Measurements from ENCODE around the gene BSCL2. TPM values are rescaled to one million over a fixed set of nuclear protein-coding genes. Genes with fewer than 3 reads are reported as not detected.
A peak's percentile ranks its signal among the peaks of the same experiment; 100 is the strongest.
"Not testable (repeated sequence)": the region's sequence is repeated elsewhere in the genome, so short reads cannot be mapped to it uniquely, and the experiment has no call there.

BSCL2 gene
- total and polyA plus RNA-seq, 7 donors = 17.0 to 174 (median 45.4) TPM

DNA sequence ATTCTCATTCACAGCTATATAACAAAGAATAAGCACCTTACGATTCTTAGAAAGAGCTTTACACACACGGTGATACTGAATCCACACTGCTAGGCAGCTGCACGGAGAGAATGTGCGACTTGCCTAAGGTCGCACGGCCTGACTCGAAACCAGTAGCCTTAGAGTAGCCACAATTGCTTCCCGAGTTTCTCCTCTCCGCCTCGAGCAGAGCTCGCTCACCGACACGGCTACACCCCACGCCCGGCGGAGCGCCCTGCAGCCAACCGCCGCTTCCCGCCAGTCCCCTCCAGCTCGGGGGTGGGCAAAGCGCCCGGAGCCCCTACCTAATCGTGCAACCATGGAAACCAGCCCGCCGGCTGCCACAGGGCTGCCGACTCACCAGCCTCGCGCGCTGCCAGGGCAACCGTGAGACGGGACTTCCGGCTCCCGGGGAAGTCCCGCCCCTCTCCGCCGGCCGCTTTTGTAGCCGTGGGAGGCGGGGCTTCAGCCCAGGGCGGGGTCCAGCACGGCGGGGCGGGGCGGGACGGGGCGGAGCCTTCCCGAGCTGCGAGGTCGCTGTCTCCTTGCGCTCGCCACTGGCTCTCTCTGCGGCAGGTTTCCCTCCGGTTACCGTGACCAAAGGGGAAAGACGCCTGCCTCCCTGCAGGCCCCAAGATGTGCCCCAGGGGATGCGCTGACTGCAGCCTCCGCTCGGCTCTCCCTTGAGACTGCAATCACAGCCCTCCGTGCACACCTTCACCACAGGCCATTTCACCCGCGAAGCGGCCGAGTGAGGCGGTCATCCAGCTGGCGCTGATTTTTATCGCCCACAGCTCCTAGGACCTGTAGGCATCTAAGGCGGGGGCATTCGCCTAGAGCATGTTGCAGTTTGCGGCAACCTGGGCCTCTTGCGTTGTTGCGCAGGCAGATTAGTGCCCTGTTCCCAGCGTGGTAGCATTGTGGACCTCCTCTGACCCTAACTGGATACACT lies 1.1 kb downstream of the BSCL2 start:
- Histone ChIP-seq H3K4me3 (peak overlapping the region; percentile 85), H3K27me3 (ENCODE audit: insufficient read depth in 3 of 3, low read length in 2 of 3) (no peaks in the 10 kb centered on the region), H3K4me1 (peaks cover 47% of the 10 kb centered on the region), H3K27ac (peak overlapping the region; percentile 83), H3K9me3 (no peaks in the 10 kb centered on the region), H3K36me3 (ENCODE audit: insufficient read depth in 1 of 2, low read depth in 1 of 2) (peaks cover 0 to 30% of the 10 kb centered on the region in 2 donors)
- ATAC-seq (peak; percentile 85 to 90 (median 88)), DNase-seq (peak; percentile 96 to 98)
- intact Hi-C loops (cut with DNase I) = no loop called here
- 3 to 6% (median 5%) methylated on average over 41 to 73 of the region's 73 CpGs for WGBS, 3 donors
- TF ChIP-seq, protein P1, sequence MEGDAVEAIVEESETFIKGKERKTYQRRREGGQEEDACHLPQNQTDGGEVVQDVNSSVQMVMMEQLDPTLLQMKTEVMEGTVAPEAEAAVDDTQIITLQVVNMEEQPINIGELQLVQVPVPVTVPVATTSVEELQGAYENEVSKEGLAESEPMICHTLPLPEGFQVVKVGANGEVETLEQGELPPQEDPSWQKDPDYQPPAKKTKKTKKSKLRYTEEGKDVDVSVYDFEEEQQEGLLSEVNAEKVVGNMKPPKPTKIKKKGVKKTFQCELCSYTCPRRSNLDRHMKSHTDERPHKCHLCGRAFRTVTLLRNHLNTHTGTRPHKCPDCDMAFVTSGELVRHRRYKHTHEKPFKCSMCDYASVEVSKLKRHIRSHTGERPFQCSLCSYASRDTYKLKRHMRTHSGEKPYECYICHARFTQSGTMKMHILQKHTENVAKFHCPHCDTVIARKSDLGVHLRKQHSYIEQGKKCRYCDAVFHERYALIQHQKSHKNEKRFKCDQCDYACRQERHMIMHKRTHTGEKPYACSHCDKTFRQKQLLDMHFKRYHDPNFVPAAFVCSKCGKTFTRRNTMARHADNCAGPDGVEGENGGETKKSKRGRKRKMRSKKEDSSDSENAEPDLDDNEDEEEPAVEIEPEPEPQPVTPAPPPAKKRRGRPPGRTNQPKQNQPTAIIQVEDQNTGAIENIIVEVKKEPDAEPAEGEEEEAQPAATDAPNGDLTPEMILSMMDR (IDR thresholded peaks at IDR 0.05) = no peak

DNA sequence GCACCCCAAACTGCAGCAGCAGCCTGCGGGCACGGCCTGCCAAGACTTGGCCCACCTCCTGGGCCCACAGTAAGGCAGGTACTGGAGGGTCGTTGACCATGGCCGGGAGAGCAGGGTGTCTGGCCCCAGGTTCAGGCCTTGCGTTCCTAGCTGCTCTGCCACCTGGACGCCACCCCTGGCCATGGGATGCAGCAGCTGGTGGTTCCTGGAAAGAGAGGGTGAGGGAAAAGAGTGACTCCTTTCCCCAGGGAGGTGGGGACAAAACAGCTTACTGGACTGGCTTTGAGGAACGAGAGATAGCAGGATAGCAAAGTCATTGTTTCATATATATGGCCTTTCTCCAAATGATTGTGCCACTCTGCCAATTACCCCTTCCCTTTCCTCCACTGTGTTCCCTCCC lies 1.8 kb downstream of the BSCL2 start:
- Histone ChIP-seq H3K36me3 (ENCODE audit: insufficient read depth in 1 of 2, low read depth in 1 of 2) (peaks cover 0 to 30% of the 10 kb centered on the region in 2 donors), H3K4me1 (peaks cover 44% of the 10 kb centered on the region), H3K27me3 (ENCODE audit: insufficient read depth in 3 of 3, low read length in 2 of 3) (no peaks in the 10 kb centered on the region), H3K4me3 (peak overlapping the region; percentile 85), H3K27ac (peak overlapping the region; percentile 83), H3K9me3 (no peaks in the 10 kb centered on the region)
- no peak for ATAC-seq
- DNase-seq = no peak
- WGBS, 3 donors = 26 to 39% (median 33%) methylated on average over 7 of the region's 7 CpGs
- intact Hi-C loops (cut with DNase I) = no loop called here
- TF ChIP-seq, protein P1 (IDR thresholded peaks at IDR 0.05) = no peak

DNA sequence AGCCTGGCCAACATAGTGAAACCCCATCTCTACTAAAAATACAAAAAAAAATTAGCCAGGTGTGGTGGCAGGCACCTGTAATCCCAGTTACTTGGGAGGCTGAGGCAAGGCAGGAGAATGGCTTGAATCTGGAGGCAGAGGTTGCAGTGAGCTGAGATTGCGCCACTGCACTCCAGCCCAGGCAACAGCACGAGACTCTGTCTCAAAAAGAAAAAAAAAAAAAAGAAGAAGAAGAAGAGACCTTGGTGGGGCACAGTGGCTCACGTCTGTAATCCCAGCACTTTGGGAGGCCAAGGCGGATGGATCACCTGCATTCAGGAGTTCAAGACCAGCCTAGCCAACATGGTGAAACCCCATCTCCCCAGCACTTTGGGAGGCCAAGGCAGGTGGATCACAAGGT lies 3.3 kb downstream of the BSCL2 start:
- DNase-seq; H3K9me3 ChIP-seq; H3K27me3 ChIP-seq (ENCODE audit: insufficient read depth in 3 of 3, low read length in 2 of 3); ATAC-seq; H3K4me3 ChIP-seq; H3K27ac ChIP-seq; intact Hi-C loops (cut with DNase I): not testable (repeated sequence)
- 82 to 94% (median 93%) methylated on average over 4 of the region's 4 CpGs for WGBS, 3 donors
- Histone ChIP-seq H3K4me1 (peaks cover 38% of the 10 kb centered on the region), H3K36me3 (ENCODE audit: insufficient read depth in 1 of 2, low read depth in 1 of 2) (peaks cover 0 to 32% of the 10 kb centered on the region in 2 donors)

DNA sequence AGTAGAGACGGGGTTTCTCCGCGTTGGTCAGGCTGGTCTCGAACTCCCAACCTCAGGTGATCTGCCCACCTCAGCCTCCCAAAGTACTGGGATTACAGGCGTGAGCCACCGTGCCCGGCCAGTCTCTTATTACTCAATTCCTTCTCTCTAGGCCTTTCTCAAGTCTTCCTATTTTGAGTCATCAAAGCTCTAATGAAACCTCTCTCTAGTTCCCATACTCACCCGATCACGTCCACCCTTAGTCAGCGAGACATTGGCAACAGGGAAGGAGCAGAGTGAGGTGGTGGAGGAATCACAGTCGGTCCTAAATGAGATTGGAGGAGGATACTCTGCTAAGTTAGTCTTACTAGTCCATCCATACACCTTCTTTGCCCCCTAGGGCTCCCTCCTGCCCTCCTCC lies 5.0 kb downstream of the BSCL2 start:
- 91 to 94% (median 94%) methylated on average over 8 to 11 of the region's 11 CpGs for WGBS, 3 donors
- no peak for DNase-seq
- Histone ChIP-seq H3K9me3 (no peaks in the 10 kb centered on the region), H3K4me3 (no peak overlapping the region), H3K27ac (no peak overlapping the region), H3K36me3 (ENCODE audit: insufficient read depth in 1 of 2, low read depth in 1 of 2) (peaks cover 0 to 32% of the 10 kb centered on the region in 2 donors), H3K27me3 (ENCODE audit: insufficient read depth in 3 of 3, low read length in 2 of 3) (no peaks in the 10 kb centered on the region), H3K4me1 (peaks cover 22% of the 10 kb centered on the region)
- intact Hi-C loops (cut with DNase I) = no loop called here
- no peak for ATAC-seq
- TF ChIP-seq, protein P1 (IDR thresholded peaks at IDR 0.05) = no peak

DNA sequence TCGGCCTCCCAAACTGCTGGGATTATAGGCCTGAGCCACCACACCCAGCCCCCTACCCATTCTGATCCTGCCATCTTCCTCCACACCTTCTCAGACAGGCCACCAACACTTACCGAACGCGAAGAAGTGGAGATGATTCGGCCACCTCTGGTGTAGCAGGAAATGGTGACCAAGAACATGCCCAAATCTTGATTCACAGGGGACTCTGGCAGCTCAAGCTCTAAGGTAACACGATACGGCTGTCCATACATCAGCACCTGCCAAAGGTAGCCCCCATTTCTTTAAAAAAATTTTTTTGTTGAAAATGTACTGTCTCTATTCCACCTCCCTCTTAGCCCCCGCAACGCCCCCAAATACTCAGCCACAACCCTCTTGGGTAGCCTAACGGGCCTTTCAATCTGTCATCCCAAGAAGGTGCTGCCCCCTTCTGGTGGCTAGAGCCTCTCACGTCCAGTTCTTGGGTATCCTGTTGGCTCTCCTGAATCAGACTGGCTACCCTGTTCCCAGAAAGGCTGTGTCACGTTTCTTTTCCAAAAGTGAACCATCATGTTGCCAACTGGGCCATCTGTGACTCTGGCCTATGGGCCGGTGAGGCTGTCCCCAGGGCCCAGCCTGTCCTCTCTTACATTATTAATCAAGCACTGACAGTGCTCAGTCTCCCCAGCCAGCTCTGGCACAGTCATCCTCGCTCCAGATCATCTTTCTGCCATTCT lies 12.6 kb downstream of the BSCL2 start:
- Histone ChIP-seq H3K4me1 (peaks cover 10% of the 10 kb centered on the region), H3K4me3 (no peak overlapping the region), H3K27me3 (ENCODE audit: insufficient read depth in 3 of 3, low read length in 2 of 3) (no peaks in the 10 kb centered on the region), H3K27ac (peak overlapping the region; percentile 79), H3K36me3 (ENCODE audit: insufficient read depth in 1 of 2, low read depth in 1 of 2) (peaks cover 0 to 45% of the 10 kb centered on the region in 2 donors), H3K9me3 (no peaks in the 10 kb centered on the region)
- DNase-seq (peak; percentile 86 to 93), ATAC-seq (peak; percentile 95 to 97 (median 96))
- 28 to 35% (median 30%) methylated on average over 14 of the region's 14 CpGs for WGBS, 3 donors
- intact Hi-C loops (cut with DNase I) = loop anchor here (2.0 to 10.0 kb wide), 4 partner anchors 14 to 300 kb away; partner anchors contain the start of gene TUT1 (in 1 of the 2)
- TF ChIP-seq, protein P1 (IDR thresholded peaks at IDR 0.05) = peak; percentile 87

DNA sequence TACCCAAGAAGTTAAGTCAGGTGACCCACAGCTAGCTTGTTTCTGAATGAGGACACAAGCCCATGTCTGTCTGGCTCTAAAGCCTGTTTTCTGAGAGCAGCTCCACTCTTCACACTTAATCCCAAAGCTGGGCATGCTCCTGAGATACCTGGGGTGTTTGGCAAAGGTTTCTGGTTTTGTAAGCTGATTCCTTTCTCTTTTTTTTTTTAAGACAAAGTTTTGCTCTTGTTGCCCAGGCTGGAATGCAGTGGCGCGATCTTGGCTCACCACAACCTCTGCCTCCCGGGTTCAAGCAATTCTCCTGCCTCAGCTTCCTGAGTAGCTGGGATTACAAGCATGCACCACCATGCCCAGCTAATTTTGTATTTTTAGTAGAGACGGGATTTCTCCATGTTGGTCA lies 13.6 kb downstream of the BSCL2 start:
- intact Hi-C loops (cut with DNase I) = loop anchor here (2.0 to 10.0 kb wide), 4 partner anchors 13 to 299 kb away; partner anchors contain the start of gene TUT1 (in 1 of the 2)
- not testable (repeated sequence) for H3K4me3 ChIP-seq; ATAC-seq; H3K27me3 ChIP-seq (ENCODE audit: insufficient read depth in 3 of 3, low read length in 2 of 3); H3K9me3 ChIP-seq; DNase-seq
- Histone ChIP-seq H3K4me1 (peaks cover 10% of the 10 kb centered on the region), H3K36me3 (ENCODE audit: insufficient read depth in 1 of 2, low read depth in 1 of 2) (peaks cover 0 to 45% of the 10 kb centered on the region in 2 donors), H3K27ac (peak overlapping the region; percentile 79)
- WGBS, 3 donors = 72 to 95% (median 81%) methylated on average over 3 to 4 of the region's 4 CpGs
